ENCODE results near the gene ADCYAP1R1.

Gene ADCYAP1R1

DNA sequence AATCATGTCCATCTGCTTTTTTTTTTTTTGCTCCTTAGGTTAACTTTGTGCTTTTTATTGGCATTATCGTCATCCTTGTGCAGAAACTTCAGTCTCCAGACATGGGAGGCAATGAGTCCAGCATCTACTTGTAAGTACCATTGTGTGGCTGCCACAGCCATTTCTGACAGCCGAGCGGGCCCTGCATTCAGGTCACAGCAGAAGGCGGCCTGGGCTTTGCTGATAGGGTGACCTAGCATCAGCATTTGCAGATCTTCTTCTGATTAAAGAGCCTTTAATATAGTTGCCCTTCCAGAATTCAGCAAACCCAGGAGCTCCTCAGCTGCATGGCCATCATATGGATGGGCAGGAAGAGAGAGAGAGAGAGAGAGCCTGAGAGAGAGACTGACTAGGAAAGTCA, 40.5 kb downstream of the ADCYAP1R1 start:
- DNase-seq = no peak
- H3K36me3 ChIP-seq = no peaks in the 10 kb centered on the region
- H3K9me3 ChIP-seq = no peaks in the 10 kb centered on the region
- H3K4me1 ChIP-seq = no peaks in the 10 kb centered on the region
- no peak overlapping the region for H3K4me3 ChIP-seq (ENCODE audit: low read depth, low read length)
- H3K27me3 ChIP-seq = no peaks in the 10 kb centered on the region
- TF ChIP-seq, protein P1, sequence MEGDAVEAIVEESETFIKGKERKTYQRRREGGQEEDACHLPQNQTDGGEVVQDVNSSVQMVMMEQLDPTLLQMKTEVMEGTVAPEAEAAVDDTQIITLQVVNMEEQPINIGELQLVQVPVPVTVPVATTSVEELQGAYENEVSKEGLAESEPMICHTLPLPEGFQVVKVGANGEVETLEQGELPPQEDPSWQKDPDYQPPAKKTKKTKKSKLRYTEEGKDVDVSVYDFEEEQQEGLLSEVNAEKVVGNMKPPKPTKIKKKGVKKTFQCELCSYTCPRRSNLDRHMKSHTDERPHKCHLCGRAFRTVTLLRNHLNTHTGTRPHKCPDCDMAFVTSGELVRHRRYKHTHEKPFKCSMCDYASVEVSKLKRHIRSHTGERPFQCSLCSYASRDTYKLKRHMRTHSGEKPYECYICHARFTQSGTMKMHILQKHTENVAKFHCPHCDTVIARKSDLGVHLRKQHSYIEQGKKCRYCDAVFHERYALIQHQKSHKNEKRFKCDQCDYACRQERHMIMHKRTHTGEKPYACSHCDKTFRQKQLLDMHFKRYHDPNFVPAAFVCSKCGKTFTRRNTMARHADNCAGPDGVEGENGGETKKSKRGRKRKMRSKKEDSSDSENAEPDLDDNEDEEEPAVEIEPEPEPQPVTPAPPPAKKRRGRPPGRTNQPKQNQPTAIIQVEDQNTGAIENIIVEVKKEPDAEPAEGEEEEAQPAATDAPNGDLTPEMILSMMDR (IDR thresholded peaks at IDR 0.05; ENCODE audit: low read depth, low read length) = no peak

GRCh38 chr7:31093282-31093681, 41.2 kb downstream of the ADCYAP1R1 start:
- Histone ChIP-seq H3K4me3 (ENCODE audit: low read depth, low read length) (no peak overlapping the region), H3K36me3 (no peaks in the 10 kb centered on the region), H3K9me3 (no peaks in the 10 kb centered on the region), H3K27me3 (no peaks in the 10 kb centered on the region), H3K4me1 (no peaks in the 10 kb centered on the region)
- TF ChIP-seq, protein P1 (IDR thresholded peaks at IDR 0.05; ENCODE audit: low read depth, low read length) = no peak
- no peak for DNase-seq

DNA sequence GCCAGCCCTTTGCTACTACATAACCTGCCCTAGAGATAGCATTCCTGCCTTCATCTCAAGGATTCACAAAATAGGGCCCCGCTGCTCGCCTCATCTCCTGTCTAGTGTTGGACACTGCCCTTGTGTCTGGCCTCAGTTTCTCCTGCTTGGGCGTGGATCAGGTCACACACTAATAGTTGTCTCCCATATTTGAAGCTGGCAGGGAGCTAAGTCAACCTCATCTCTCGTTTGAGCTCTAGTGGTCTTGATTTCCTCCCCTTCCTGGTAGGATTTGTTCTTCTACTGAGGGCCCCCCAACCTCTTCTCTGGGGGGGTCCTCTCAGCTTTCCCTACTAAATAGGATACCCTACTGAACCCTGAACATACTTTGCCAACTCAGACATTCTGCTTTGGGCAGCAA, 42.2 kb downstream of the ADCYAP1R1 start:
- H3K9me3 ChIP-seq = no peaks in the 10 kb centered on the region
- no peak for DNase-seq
- H3K27me3 ChIP-seq = no peaks in the 10 kb centered on the region
- TF ChIP-seq, protein P1 (IDR thresholded peaks at IDR 0.05; ENCODE audit: low read depth, low read length) = no peak
- no peaks in the 10 kb centered on the region for H3K4me1 ChIP-seq
- no peak overlapping the region for H3K4me3 ChIP-seq (ENCODE audit: low read depth, low read length)
- H3K36me3 ChIP-seq = no peaks in the 10 kb centered on the region

DNA sequence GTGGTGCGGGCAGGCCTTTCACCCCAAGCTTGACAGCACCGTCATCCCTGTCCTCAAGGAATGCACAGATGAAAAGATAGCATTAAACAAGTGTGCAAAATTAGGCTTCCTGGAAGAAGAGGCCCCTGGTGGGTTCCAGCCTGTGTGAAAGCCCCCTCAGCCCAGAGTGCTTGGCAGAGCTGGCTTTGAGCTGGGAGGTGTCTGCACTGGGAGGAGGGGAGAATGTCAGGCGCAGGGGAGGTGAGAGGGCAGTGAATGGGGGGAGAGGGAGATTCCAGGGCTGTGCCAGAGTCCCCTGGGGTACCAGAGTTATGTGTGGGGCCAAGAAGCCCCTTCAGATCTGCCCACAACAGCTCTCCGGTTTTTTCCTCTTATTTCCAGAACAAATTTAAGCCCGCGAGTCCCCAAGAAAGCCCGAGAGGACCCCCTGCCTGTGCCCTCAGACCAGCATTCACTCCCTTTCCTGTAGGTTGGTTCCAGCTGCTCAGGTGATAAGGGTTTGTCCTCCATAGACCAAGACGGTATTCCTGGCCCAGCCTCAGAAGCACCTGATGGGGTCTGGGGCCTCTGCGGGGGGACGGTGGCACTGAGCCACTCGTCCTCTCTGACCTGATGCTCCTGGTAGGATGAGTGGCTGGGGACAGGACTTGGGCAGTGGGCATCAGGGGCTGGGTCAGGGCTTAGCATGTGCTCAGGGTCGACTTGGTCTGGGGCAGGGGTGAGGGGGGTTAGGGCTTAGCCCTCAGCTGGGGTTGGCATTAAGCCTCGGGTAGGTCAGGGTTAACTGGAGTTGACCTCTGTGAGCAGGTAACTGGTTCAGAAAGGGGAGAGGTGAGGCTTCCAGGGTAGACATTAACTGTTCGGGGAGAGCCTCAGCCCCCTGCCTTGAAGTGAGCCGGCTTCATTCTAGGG, 43.4 kb downstream of the ADCYAP1R1 start:
- Histone ChIP-seq H3K9me3 (no peaks in the 10 kb centered on the region), H3K27me3 (no peaks in the 10 kb centered on the region), H3K4me3 (ENCODE audit: low read depth, low read length) (no peak overlapping the region), H3K36me3 (no peaks in the 10 kb centered on the region), H3K4me1 (no peaks in the 10 kb centered on the region)
- TF ChIP-seq, protein P1 (IDR thresholded peaks at IDR 0.05; ENCODE audit: low read depth, low read length) = no peak
- no peak for DNase-seq

DNA sequence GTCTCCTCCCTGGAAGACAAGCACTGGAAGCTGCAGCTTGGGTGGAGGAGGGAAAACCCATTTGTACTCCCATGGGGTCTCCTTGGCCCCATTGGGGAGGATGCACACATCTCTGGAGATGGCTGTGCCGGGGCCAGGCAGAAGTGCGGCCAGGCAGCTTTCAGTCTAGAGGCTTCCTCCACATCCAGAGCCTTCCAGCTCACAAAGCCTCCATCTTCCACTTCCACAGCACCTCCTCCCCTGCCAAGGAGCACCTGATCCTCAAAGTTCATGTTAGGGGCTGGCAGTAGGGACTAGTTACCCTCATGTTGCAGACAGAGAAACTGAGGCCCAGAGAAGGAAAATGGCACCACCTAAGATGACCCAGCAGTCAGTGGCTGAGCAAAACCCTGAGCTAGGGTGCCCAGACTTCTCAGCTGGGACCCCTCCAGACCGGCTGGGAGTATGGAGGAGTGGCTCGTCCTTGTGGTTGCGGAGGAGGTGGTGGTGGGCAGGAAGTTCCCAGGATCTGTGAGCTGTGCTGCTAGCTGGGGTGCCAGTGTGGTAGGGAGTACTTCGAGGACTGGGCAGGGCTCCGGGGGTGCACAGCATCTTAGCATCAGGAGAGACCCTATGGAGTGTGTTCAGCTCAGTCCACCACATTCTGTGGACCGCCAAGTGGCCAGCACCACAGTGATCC, 44.2 kb downstream of the ADCYAP1R1 start:
- Histone ChIP-seq H3K36me3 (no peaks in the 10 kb centered on the region), H3K4me1 (no peaks in the 10 kb centered on the region), H3K4me3 (ENCODE audit: low read depth, low read length) (no peak overlapping the region), H3K27me3 (no peaks in the 10 kb centered on the region), H3K9me3 (no peaks in the 10 kb centered on the region)
- DNase-seq = no peak
- TF ChIP-seq, protein P1 (IDR thresholded peaks at IDR 0.05; ENCODE audit: low read depth, low read length) = no peak

DNA sequence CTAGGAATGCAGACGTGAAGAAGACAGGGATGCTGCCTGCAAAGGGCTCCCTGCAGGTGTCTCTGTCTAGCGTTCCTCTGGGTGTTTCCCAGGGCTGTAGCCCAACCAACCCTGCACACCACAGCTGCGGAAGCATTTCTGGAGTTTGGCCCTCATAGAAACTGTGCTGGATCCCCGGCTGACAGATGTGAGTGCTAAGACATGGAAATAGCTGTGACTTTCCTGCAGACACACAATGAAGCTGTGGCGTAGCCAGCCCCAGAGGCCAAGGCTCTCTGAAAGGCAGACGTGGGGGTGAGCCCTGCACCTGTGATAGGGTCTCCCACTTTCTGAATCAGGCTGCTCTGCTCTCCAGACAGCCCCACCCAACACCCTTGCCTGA, 44.8 kb downstream of the ADCYAP1R1 start:
- TF ChIP-seq, protein P1 (IDR thresholded peaks at IDR 0.05; ENCODE audit: low read depth, low read length) = no peak
- no peak for DNase-seq
- Histone ChIP-seq H3K9me3 (no peaks in the 10 kb centered on the region), H3K27me3 (no peaks in the 10 kb centered on the region), H3K36me3 (no peaks in the 10 kb centered on the region), H3K4me1 (no peaks in the 10 kb centered on the region), H3K4me3 (ENCODE audit: low read depth, low read length) (no peak overlapping the region)

Measured in BE2C (cell line).